IPS DF 6.9 (cell line): Measurements from ENCODE around the gene B4GALT6.

Experiments used
- DNase-seq: peaks from one replicate; pipeline ENCODE4 v3.0.0-alpha.2; 2013; ENCODE audit warnings: low read depth, low spot score
- H3K27ac ChIP-seq: one replicate; pipeline ENCODE4 v1.5.1; 2013; ENCODE audit warnings: low read length, control low read depth
- H3K27me3 ChIP-seq: 2 replicates; pipeline ENCODE4 v1.6.1; 2013; ENCODE audit warnings: mild to moderate bottlenecking, low read length; ENCODE audit not compliant: control insufficient read depth, insufficient read depth
- H3K36me3 ChIP-seq: 2 replicates; pipeline ENCODE4 v1.6.1; 2013; ENCODE audit warnings: low read length; ENCODE audit not compliant: control insufficient read depth, insufficient read depth
- H3K4me1 ChIP-seq: 2 replicates; pipeline ENCODE4 v1.6.1; 2013; ENCODE audit warnings: low read length; ENCODE audit not compliant: control insufficient read depth, insufficient read depth
- H3K4me3 ChIP-seq: 2 replicates; pipeline ENCODE4 v1.5.1; 2013; ENCODE audit warnings: mild to moderate bottlenecking, low read length
- H3K9me3 ChIP-seq: 2 replicates; pipeline ENCODE4 v1.6.1; 2013; ENCODE audit warnings: low read length, inconsistent platforms; ENCODE audit not compliant: control insufficient read depth, insufficient read depth
- WGBS: extraction: QIAGEN DNeasy Blood & Tissue Kit; methylation state at CpG from one replicate; pipeline ENCODE4 v1.1.7; 2013; ENCODE audit warnings: mixed read lengths, missing lambda C conversion rate; ENCODE audit not compliant: insufficient read length, insufficient coverage; 5-methylcytosine and 5-hydroxymethylcytosine counted together

The B4GALT6 gene

GRCh38 chr18:31716362-31716761 lies 32.0 kb upstream of the B4GALT6 start:
- Histone ChIP-seq H3K4me3 (no peak overlapping the region), H3K9me3 (no peaks in the 10 kb centered on the region), H3K4me1 (no peaks in the 10 kb centered on the region), H3K27ac (no peak overlapping the region), H3K27me3 (no peaks in the 10 kb centered on the region), H3K36me3 (no peaks in the 10 kb centered on the region)
- DNase-seq = no peak
- WGBS = no CpG with 5 or more reads among the region's 3 CpGs

GRCh38 chr18:31711365-31712172 lies 27.2 kb upstream of the B4GALT6 start:
- H3K27ac ChIP-seq = no peak overlapping the region
- H3K4me3 ChIP-seq = no peak overlapping the region
- H3K4me1 ChIP-seq = no peaks in the 10 kb centered on the region
- H3K27me3 ChIP-seq = no peaks in the 10 kb centered on the region
- no CpG with 5 or more reads among the region's 3 CpGs for WGBS
- H3K9me3 ChIP-seq = no peaks in the 10 kb centered on the region
- no peak for DNase-seq
- H3K36me3 ChIP-seq = no peaks in the 10 kb centered on the region

- Histone ChIP-seq H3K27me3 (no peaks in the 10 kb centered on the region), H3K36me3 (no peaks in the 10 kb centered on the region), H3K27ac (no peak overlapping the region), H3K9me3 (no peaks in the 10 kb centered on the region), H3K4me1 (no peaks in the 10 kb centered on the region), H3K4me3 (no peak overlapping the region)
- WGBS = no CpG with 5 or more reads among the region's 3 CpGs
- no peak for DNase-seq
These were observed 26.4 kb upstream of the B4GALT6 start for GRCh38 chr18:31710826-31711225.

- H3K4me3 ChIP-seq = no peak overlapping the region
- H3K4me1 ChIP-seq = no peaks in the 10 kb centered on the region
- H3K36me3 ChIP-seq = no peaks in the 10 kb centered on the region
- H3K9me3 ChIP-seq = no peaks in the 10 kb centered on the region
- H3K27ac ChIP-seq = no peak overlapping the region
- no peaks in the 10 kb centered on the region for H3K27me3 ChIP-seq
- DNase-seq = no peak
These were observed 23.4 kb upstream of the B4GALT6 start for GRCh38 chr18:31707815-31708214.

GRCh38 chr18:31702449-31702848 lies 18.1 kb upstream of the B4GALT6 start:
- Histone ChIP-seq H3K27ac (no peak overlapping the region), H3K9me3 (no peaks in the 10 kb centered on the region), H3K27me3 (no peaks in the 10 kb centered on the region), H3K4me3 (no peak overlapping the region), H3K4me1 (no peaks in the 10 kb centered on the region), H3K36me3 (no peaks in the 10 kb centered on the region)
- DNase-seq = no peak
- WGBS = no CpG with 5 or more reads among the region's 3 CpGs

GRCh38 chr18:31701744-31702143 lies 17.4 kb upstream of the B4GALT6 start:
- Histone ChIP-seq H3K9me3 (no peaks in the 10 kb centered on the region), H3K4me3 (no peak overlapping the region), H3K36me3 (no peaks in the 10 kb centered on the region), H3K4me1 (no peaks in the 10 kb centered on the region), H3K27ac (no peak overlapping the region), H3K27me3 (no peaks in the 10 kb centered on the region)
- no CpG with 5 or more reads among the region's 1 CpG for WGBS
- no peak for DNase-seq

- no peak for DNase-seq
- H3K36me3 ChIP-seq = no peaks in the 10 kb centered on the region
- H3K4me3 ChIP-seq = no peak overlapping the region
- H3K9me3 ChIP-seq = no peaks in the 10 kb centered on the region
- no peaks in the 10 kb centered on the region for H3K27me3 ChIP-seq
- H3K27ac ChIP-seq = no peak overlapping the region
- no CpG with 5 or more reads among the region's 1 CpG for WGBS
- H3K4me1 ChIP-seq = no peaks in the 10 kb centered on the region
These were observed 16.6 kb upstream of the B4GALT6 start for GRCh38 chr18:31700990-31701389.

- no peaks in the 10 kb centered on the region for H3K9me3 ChIP-seq
- H3K27ac ChIP-seq = no peak overlapping the region
- no peak for DNase-seq
- no CpG with 5 or more reads among the region's 6 CpGs for WGBS
- H3K27me3 ChIP-seq = no peaks in the 10 kb centered on the region
- H3K4me1 ChIP-seq = no peaks in the 10 kb centered on the region
- H3K4me3 ChIP-seq = no peak overlapping the region
- no peaks in the 10 kb centered on the region for H3K36me3 ChIP-seq
These were observed 13.2 kb upstream of the B4GALT6 start for GRCh38 chr18:31697351-31698298.

- H3K36me3 ChIP-seq = no peaks in the 10 kb centered on the region
- H3K27me3 ChIP-seq = no peaks in the 10 kb centered on the region
- no peaks in the 10 kb centered on the region for H3K4me1 ChIP-seq
- no CpG with 5 or more reads among the region's 3 CpGs for WGBS
- DNase-seq = no peak
- H3K4me3 ChIP-seq = no peak overlapping the region
- H3K27ac ChIP-seq = no peak overlapping the region
- H3K9me3 ChIP-seq = no peaks in the 10 kb centered on the region
These were observed 11.6 kb upstream of the B4GALT6 start for GRCh38 chr18:31695989-31696388.

- WGBS = no CpG with 5 or more reads among the region's 2 CpGs
- DNase-seq = no peak
- Histone ChIP-seq H3K4me3 (no peak overlapping the region), H3K9me3 (no peaks in the 10 kb centered on the region), H3K36me3 (no peaks in the 10 kb centered on the region), H3K4me1 (no peaks in the 10 kb centered on the region), H3K27ac (no peak overlapping the region), H3K27me3 (no peaks in the 10 kb centered on the region)
These were observed 9.9 kb upstream of the B4GALT6 start for GRCh38 chr18:31694297-31694696.
